ENCODE results near the gene CCDC149. TPM values are rescaled to one million over a fixed set of nuclear protein-coding genes. Genes with fewer than 3 reads are reported as not detected.

CCDC149 gene
- total RNA-seq: 10 to 100 TPM; 13.3 to 13.5 TPM

- Histone ChIP-seq H3K27me3 (no peaks in the 10 kb centered on the region), H3K4me3 (peak within 1 kb of the TSS; percentile 56), H3K4me1 (no peaks in the 10 kb centered on the region), H3K9ac (ENCODE audit: low read depth in 2 of 2, low read length in 2 of 2) (peak within 1 kb of the TSS; percentile 67 to 84), H3K27ac (peak within 1 kb of the TSS; percentile 67), H3K9me3 (no peaks in the 10 kb centered on the region), H3K36me3 (no peaks in the 10 kb centered on the region)
- intact Hi-C loops (cut with DNase I): loop anchor here (5.0 kb wide), 1 partner anchor 115 kb away; the partner anchor contains the start of gene SOD3
- peak; percentile 85 for DNase-seq
- no peak for TF ChIP-seq CTCF (IDR thresholded peaks at IDR 0.05)
Observed at GRCh38 chr4:24912252-24913118, at the start of gene CCDC149. Gene CCDC149 (minus strand): TSS chr4:24913042. CDS start chr4:24912864, 178 bp downstream.

DNA sequence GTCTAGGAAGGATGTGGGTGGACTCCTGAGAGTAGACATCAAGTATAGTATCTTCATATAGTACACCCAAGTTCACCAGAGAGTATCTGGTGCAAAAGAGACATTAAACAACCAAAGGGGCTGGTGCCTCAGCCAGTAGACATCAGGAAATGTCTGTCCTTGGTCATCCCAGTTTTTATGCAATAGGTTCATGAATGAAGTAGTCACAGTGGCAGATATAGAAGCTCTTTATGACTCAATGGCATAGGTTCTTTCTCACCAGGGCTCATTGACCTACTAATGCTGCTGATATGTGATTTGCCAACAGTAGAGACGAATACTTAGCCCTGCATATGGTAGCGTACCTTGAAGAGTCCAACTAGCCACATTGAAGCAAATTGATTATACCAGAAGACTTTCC is 45.0 kb upstream of the CCDC149 start:
- TF ChIP-seq CTCF (IDR thresholded peaks at IDR 0.05): no peak
- no peaks in the 10 kb centered on the region for H3K9me3 ChIP-seq
- H3K27ac ChIP-seq: no peak overlapping the region
- intact Hi-C loops (cut with DNase I): no loop called here
- no peaks in the 10 kb centered on the region for H3K27me3 ChIP-seq
- H3K4me3 ChIP-seq: no peak overlapping the region
- DNase-seq: no peak
- H3K4me1 ChIP-seq: no peaks in the 10 kb centered on the region
- H3K9ac ChIP-seq (ENCODE audit: low read depth in 2 of 2, low read length in 2 of 2): no peak overlapping the region
- no peaks in the 10 kb centered on the region for H3K36me3 ChIP-seq

DNA sequence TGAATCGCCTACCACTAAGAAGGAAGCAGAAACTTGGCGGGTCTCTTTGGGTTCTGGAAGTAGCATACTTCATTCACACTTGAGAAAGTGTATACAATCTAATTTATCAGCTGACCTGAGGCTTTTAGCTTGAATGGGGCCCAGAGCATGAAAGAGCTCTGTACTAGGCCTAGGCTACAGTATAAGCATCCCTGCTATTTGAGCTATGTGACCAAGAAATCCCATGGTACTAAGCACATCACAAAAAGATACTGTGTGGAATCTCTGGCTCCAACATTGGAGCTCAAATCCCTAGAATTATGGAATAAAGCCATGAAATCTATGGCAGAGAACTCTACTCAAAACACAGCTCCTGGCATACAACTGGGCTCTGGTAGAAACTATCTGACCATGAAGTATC is 43.9 kb upstream of the CCDC149 start:
- H3K4me3 ChIP-seq: no peak overlapping the region
- no peaks in the 10 kb centered on the region for H3K27me3 ChIP-seq
- H3K9me3 ChIP-seq: no peaks in the 10 kb centered on the region
- H3K4me1 ChIP-seq: no peaks in the 10 kb centered on the region
- no peaks in the 10 kb centered on the region for H3K36me3 ChIP-seq
- no peak for DNase-seq
- H3K27ac ChIP-seq: no peak overlapping the region
- no peak overlapping the region for H3K9ac ChIP-seq (ENCODE audit: low read depth in 2 of 2, low read length in 2 of 2)
- no peak for TF ChIP-seq CTCF (IDR thresholded peaks at IDR 0.05)
- intact Hi-C loops (cut with DNase I): no loop called here

GRCh38 chr4:24956091-24956490 is 43.2 kb upstream of the CCDC149 start:
- Histone ChIP-seq H3K9ac (ENCODE audit: low read depth in 2 of 2, low read length in 2 of 2) (no peak overlapping the region), H3K27ac (no peak overlapping the region), H3K9me3 (no peaks in the 10 kb centered on the region), H3K4me3 (no peak overlapping the region), H3K4me1 (no peaks in the 10 kb centered on the region), H3K36me3 (no peaks in the 10 kb centered on the region), H3K27me3 (no peaks in the 10 kb centered on the region)
- DNase-seq: no peak
- intact Hi-C loops (cut with DNase I): no loop called here
- TF ChIP-seq CTCF (IDR thresholded peaks at IDR 0.05): no peak

DNA sequence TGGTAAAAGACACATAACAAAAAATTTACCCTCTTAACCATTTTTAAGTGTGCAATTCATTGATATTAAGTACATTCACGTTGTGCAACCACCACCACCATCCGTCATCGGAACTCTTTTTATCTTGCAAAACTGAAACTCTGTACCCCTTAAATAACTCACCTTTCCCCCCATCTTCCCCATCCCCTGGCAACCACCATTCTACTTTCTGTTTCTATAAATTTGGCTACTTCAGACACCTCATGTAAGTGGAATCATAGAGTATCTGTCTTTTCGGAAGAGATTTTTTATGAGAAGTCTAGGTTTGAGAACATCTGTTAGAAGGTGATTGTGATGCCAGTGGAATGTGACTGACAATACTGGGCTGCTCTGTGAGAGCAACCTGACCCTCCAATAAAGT is 39.8 kb upstream of the CCDC149 start:
- H3K4me3 ChIP-seq: no peak overlapping the region
- intact Hi-C loops (cut with DNase I): no loop called here
- no peaks in the 10 kb centered on the region for H3K4me1 ChIP-seq
- no peak for TF ChIP-seq CTCF (IDR thresholded peaks at IDR 0.05)
- no peak overlapping the region for H3K9ac ChIP-seq (ENCODE audit: low read depth in 2 of 2, low read length in 2 of 2)
- DNase-seq: no peak
- H3K36me3 ChIP-seq: no peaks in the 10 kb centered on the region
- H3K9me3 ChIP-seq: no peaks in the 10 kb centered on the region
- H3K27ac ChIP-seq: no peak overlapping the region
- no peaks in the 10 kb centered on the region for H3K27me3 ChIP-seq
